Thyroid gland (tissue), 4 donors: ENCODE results near the gene ARHGEF28. TPM values are rescaled to one million over a fixed set of nuclear protein-coding genes. Genes with fewer than 3 reads are reported as not detected.

ENCODE experiments used
- DNase-seq, 2 donors: peaks; one replicate each; pipeline ENCODE4 v3.0.0-alpha.2; 2019
- H3K27ac ChIP-seq, 3 donors: fragments of 200-600 bp; sonication (generic); 1 replicate in 2 of 3; 2 replicates in 1 of 3; pipeline ENCODE4 v1.5.1; 2016 to 2019; ENCODE audit warnings: mild to moderate bottlenecking in 1 of 3, moderate library complexity in 1 of 3
- H3K27me3 ChIP-seq: fragments of 200-600 bp; sonication (generic); one replicate; pipeline ENCODE4 v1.5.1; 2019
- H3K36me3 ChIP-seq, 2 donors: fragments of 200-600 bp; sonication (generic); one replicate each; pipeline ENCODE4 v1.5.1; 2016 to 2019
- H3K4me1 ChIP-seq, 2 donors: fragments of 200-600 bp; sonication (generic); one replicate each; pipeline ENCODE4 v1.5.1; 2017 to 2019
- H3K4me3 ChIP-seq, 3 donors: fragments of 200-600 bp; sonication (generic); replicated peaks in 1 of 3; 1 replicate in 2 of 3; 2 replicates in 1 of 3; pipeline ENCODE4 v1.5.1; 2016; ENCODE audit warnings: mild to moderate bottlenecking in 1 of 3
- H3K9me3 ChIP-seq: fragments of 200-600 bp; sonication (generic); one replicate; pipeline ENCODE4 v1.5.1; 2017
- CTCF ChIP-seq, 6 experiments: fragments of 200-600 bp in 3 of 6; fragments of 450-650 bp in 3 of 6; sonication (generic) in 3 of 6; IDR thresholded peaks; one replicate each; pipeline ENCODE4 v1.5.1; 2016 to 2019; ENCODE audit warnings: antibody characterized with exemption in 6 of 6, mild to moderate bottlenecking in 2 of 6, inconsistent platforms in 1 of 6, moderate library complexity in 1 of 6
- POLR2A ChIP-seq, 2 donors: fragments of 450-650 bp; IDR thresholded peaks; one replicate each; pipeline ENCODE4 v1.6.1; 2017; ENCODE audit warnings: antibody characterized with exemption in 2 of 2, mild to moderate bottlenecking in 2 of 2, moderate library complexity in 1 of 2
- WGBS, 2 donors: methylation state at CpG; one replicate each; pipeline ENCODE4 v1.1.5; 2017; 5-methylcytosine and 5-hydroxymethylcytosine counted together
- intact Hi-C: fragments of 100-400 bp; cut with DNase I; formaldehyde crosslinking; loops from one replicate; pipeline ENCODE4 v1.15.1; 2023
- total RNA-seq, 4 donors: library from RNA; depleted of rRNA; stranded (reverse); fragments of >200 nt; gene quantifications; one replicate each; pipeline ENCODE4 v1.2.3, GENCODE V29; 2016

Gene ARHGEF28
- total RNA-seq, 4 donors from 2014 or later, result 43.6 to 58.8 (median 55.3) TPM

GRCh38 chr5:73732045-73732444 is 106.0 kb downstream of the ARHGEF28 start:
- TF ChIP-seq CTCF (IDR thresholded peaks at IDR 0.05) (no peak), POLR2A (IDR thresholded peaks at IDR 0.05) (no peak)
- Histone ChIP-seq H3K27ac (no peak overlapping the region), H3K27me3 (no peaks in the 10 kb centered on the region), H3K9me3 (no peaks in the 10 kb centered on the region), H3K4me3 (no peak overlapping the region), H3K4me1 (peaks cover 38 to 61% of the 10 kb centered on the region in 2 donors), H3K36me3 (no peaks in the 10 kb centered on the region)
- no peak for DNase-seq
- intact Hi-C loops, result no loop called here
- 94 to 96% methylated on average over 2 of the region's 2 CpGs for WGBS, 2 donors

GRCh38 chr5:73733219-73733618 is 107.2 kb downstream of the ARHGEF28 start:
- Histone ChIP-seq H3K36me3 (no peaks in the 10 kb centered on the region), H3K9me3 (no peaks in the 10 kb centered on the region), H3K4me3 (no peak overlapping the region), H3K27me3 (no peaks in the 10 kb centered on the region), H3K27ac (no peak overlapping the region), H3K4me1 (peaks cover 26 to 50% of the 10 kb centered on the region in 2 donors)
- intact Hi-C loops, result no loop called here
- TF ChIP-seq CTCF (IDR thresholded peaks at IDR 0.05) (no peak), POLR2A (IDR thresholded peaks at IDR 0.05) (no peak)
- WGBS, 2 donors, result 75 to 89% methylated on average over 1 of the region's 1 CpG
- no peak for DNase-seq

- no peak overlapping the region for H3K4me3 ChIP-seq
- no peaks in the 10 kb centered on the region for H3K36me3 ChIP-seq
- H3K4me1 ChIP-seq, result peaks cover 16 to 32% of the 10 kb centered on the region in 2 donors
- 30 to 80% methylated on average over 4 of the region's 4 CpGs for WGBS, 2 donors
- TF ChIP-seq POLR2A (IDR thresholded peaks at IDR 0.05), result no peak
- TF ChIP-seq CTCF (IDR thresholded peaks at IDR 0.05), result no peak
- H3K27me3 ChIP-seq, result no peaks in the 10 kb centered on the region
- no peaks in the 10 kb centered on the region for H3K9me3 ChIP-seq
- peak overlapping the region; percentile 20 to 71 (median 70) for H3K27ac ChIP-seq
- intact Hi-C loops, result no loop called here
- peak; percentile 29 to 34 for DNase-seq
Observed at GRCh38 chr5:73735032-73735734, 109.2 kb downstream of the ARHGEF28 start.

- no peak for TF ChIP-seq POLR2A (IDR thresholded peaks at IDR 0.05)
- no peak for TF ChIP-seq CTCF (IDR thresholded peaks at IDR 0.05)
- no peak overlapping the region for H3K27ac ChIP-seq
- H3K27me3 ChIP-seq, result no peaks in the 10 kb centered on the region
- no peaks in the 10 kb centered on the region for H3K36me3 ChIP-seq
- H3K4me1 ChIP-seq, result peaks cover 20 to 24% of the 10 kb centered on the region in 2 donors
- H3K4me3 ChIP-seq, result no peak overlapping the region
- 97 to 100% methylated on average over 1 of the region's 1 CpG for WGBS, 2 donors
- H3K9me3 ChIP-seq, result no peaks in the 10 kb centered on the region
- intact Hi-C loops, result no loop called here
- no peak for DNase-seq
Observed at GRCh38 chr5:73739650-73740049, 113.7 kb downstream of the ARHGEF28 start.

- H3K9me3 ChIP-seq, result no peaks in the 10 kb centered on the region
- no peak for DNase-seq
- H3K4me3 ChIP-seq, result no peak overlapping the region
- intact Hi-C loops, result no loop called here
- no peaks in the 10 kb centered on the region for H3K36me3 ChIP-seq
- TF ChIP-seq POLR2A (IDR thresholded peaks at IDR 0.05), result no peak
- no peak for TF ChIP-seq CTCF (IDR thresholded peaks at IDR 0.05)
- WGBS, 2 donors, result 60 to 62% methylated on average over 4 of the region's 4 CpGs
- peak overlapping the region in 2 of 3 donors; percentile 21 to 27 for H3K27ac ChIP-seq
- no peaks in the 10 kb centered on the region for H3K27me3 ChIP-seq
- H3K4me1 ChIP-seq, result peaks cover 14 to 21% of the 10 kb centered on the region in 2 donors
Observed at GRCh38 chr5:73740274-73740790, 114.3 kb downstream of the ARHGEF28 start.
